HepG2 (cell line): ENCODE results near the gene ANXA3. TPM values are rescaled to one million over a fixed set of nuclear protein-coding genes. Genes with fewer than 3 reads are reported as not detected.

ENCODE experiments used
- ATAC-seq: fragments of 200-7000 bp; cut with Tn5 transposase; 3 replicates; pipeline ENCODE4 v1.9.1; 2020; ENCODE audit warnings: mild to moderate bottlenecking, moderate library complexity
- BruUV-seq: library from RNA; stranded (reverse); fragments of 400-500 nt; replicated peaks from 2 replicates; lab custom pipeline; 2021; lab: Mats Ljungman, UMichigan
- CTCF ChIA-PET: fragments of 300-600 bp; formaldehyde crosslinking; extraction: SDS; loops from one replicate; lab custom pipeline; 2021; ENCODE audit warnings: low total read pairs, inconsistent platforms, low intra/inter-chr PET ratio; lab: Yijun Ruan, JAX
- POLR2A ChIA-PET: fragments of 350-600 bp; sonication (Branson Sonifier 250); formaldehyde crosslinking; loops from one replicate; lab custom pipeline; 2020; ENCODE audit warnings: antibody characterized with exemption, inconsistent platforms; lab: Yijun Ruan, JAX
- DNase-seq: peaks from one replicate; pipeline ENCODE4 v3.0.0-alpha.2; 2015; ENCODE audit warnings: low spot score
- FAIRE-seq: peaks from 3 replicates; lab custom pipeline; 2011; peaks lifted over from hg19 to GRCh38; lab: Jason Lieb, UNC
- H2AFZ ChIP-seq: one replicate; pipeline ENCODE4 v1.6.1; 2011; ENCODE audit warnings: low read length, inconsistent platforms
- H3K27ac ChIP-seq: fragments of 300-600 bp; 3 replicates; pipeline ENCODE4 v1.8.0; 2011; ENCODE audit warnings: mixed run types, mild to moderate bottlenecking, mixed read lengths, low read length, inconsistent platforms; ENCODE audit not compliant: insufficient read depth; ENCODE audit errors: extremely low read length
- H3K27me3 ChIP-seq, 2 experiments: fragments of 200-600 bp in 1 of 2; 2 replicates in 1 of 2; 3 replicates in 1 of 2; pipeline versions ENCODE4 v1.6.0 to v1.8.0; 2011; ENCODE audit warnings: low read length in 2 of 2, mild to moderate bottlenecking in 2 of 2, moderate library complexity in 2 of 2, inconsistent platforms in 1 of 2; ENCODE audit not compliant: insufficient read depth in 2 of 2, control insufficient read depth in 1 of 2
- H3K36me3 ChIP-seq, 2 experiments: fragments of 200-600 bp in 1 of 2; replicated peaks in 1 of 2; 2 replicates in 1 of 2; 3 replicates in 1 of 2; pipeline versions ENCODE4 v1.5.1 to v1.8.0; 2011; ENCODE audit warnings: low read length in 2 of 2, inconsistent platforms in 1 of 2; ENCODE audit not compliant: insufficient read depth in 2 of 2, control insufficient read depth in 1 of 2
- H3K4me1 ChIP-seq: 2 replicates; pipeline ENCODE4 v1.5.1; 2012; ENCODE audit warnings: low read length, inconsistent platforms; ENCODE audit not compliant: insufficient read depth
- H3K4me2 ChIP-seq: 2 replicates; pipeline ENCODE4 v1.6.0; 2011; ENCODE audit warnings: low read depth, low read length, inconsistent platforms
- H3K4me3 ChIP-seq, 3 experiments: fragments of 200-600 bp in 1 of 3; sonication (generic), shearing (Covaris generic) in 1 of 3; replicated peaks in 1 of 3; 2 replicates each; pipeline ENCODE4 v1.5.1; 2011 to 2016; ENCODE audit warnings: low read length in 3 of 3, inconsistent platforms in 2 of 3, low read depth in 2 of 3, mild to moderate bottlenecking in 2 of 3, control low read depth in 1 of 3, mixed read lengths in 1 of 3; ENCODE audit not compliant: insufficient read depth in 1 of 3
- H3K79me2 ChIP-seq: one replicate; pipeline ENCODE4 v1.6.1; 2011; ENCODE audit warnings: low read length, inconsistent platforms; ENCODE audit not compliant: insufficient read depth
- H3K9ac ChIP-seq: 2 replicates; pipeline ENCODE4 v1.6.0; 2011; ENCODE audit warnings: mild to moderate bottlenecking, low read depth, low read length, inconsistent platforms; ENCODE audit not compliant: insufficient read depth
- H3K9me3 ChIP-seq: 2 replicates; pipeline ENCODE4 v1.5.1; 2012; ENCODE audit warnings: mild to moderate bottlenecking, low read length
- H4K20me1 ChIP-seq: 2 replicates; pipeline ENCODE4 v1.6.0; 2011; ENCODE audit warnings: inconsistent platforms, mild to moderate bottlenecking, low read length, moderate library complexity; ENCODE audit not compliant: insufficient read depth
- FOXA3 ChIP-seq: IDR thresholded peaks from 2 replicates; pipeline ENCODE4 v1.6.1; 2016; ENCODE audit warnings: missing genetic modification reagents, missing compliant biosample characterization
- NFAT5 ChIP-seq: sonication (generic); formaldehyde crosslinking; IDR thresholded peaks from 2 replicates; pipeline ENCODE4 v1.4.0; 2020; ENCODE audit warnings: missing genetic modification reagents
- WGBS: methylation state at CpG from one replicate; pipeline ENCODE4 v1.1.6; 2017; ENCODE audit warnings: low lambda C conversion rate; 5-methylcytosine and 5-hydroxymethylcytosine counted together
- in situ Hi-C: cut with HindIII; loops from 2 replicates; pipeline ENCODE4 v1.10.0; 2017; ENCODE audit warnings: low pct_unique_long_range_greater_than_20kb; ENCODE audit not compliant: extremely low pct_ligation_motif_present
- intact Hi-C: fragments of 100-400 bp; cut with micrococcal nuclease; formaldehyde crosslinking; loops from one replicate; pipeline ENCODE4 v1.10.0; 2022; ENCODE audit not compliant: unreplicated experiment
- polyA plus RNA-seq, 8 experiments: library from polyadenylated mRNA; depleted of rRNA in 3 of 8; stranded (reverse) in 7 of 8; unstranded in 1 of 8; fragments of >200 nt; fragmentation: Illumina TruSeq in 4 of 8; extraction: Trizol in 4 of 8; gene quantifications; 2 replicates each; pipeline versions ENCODE4 v1.2.1 to v1.2.3, GENCODE V29; 2011 to 2016; ENCODE audit warnings: low read depth in 4 of 8, missing spikeins in 1 of 8, mixed read lengths in 1 of 8; ENCODE audit not compliant: insufficient read depth in 1 of 8
- total RNA-seq, 5 experiments: library from RNA; depleted of rRNA; stranded (reverse); fragments of >200 nt; fragmentation: Illumina TruSeq; extraction: Trizol; gene quantifications; 2 replicates each; pipeline ENCODE4 v1.2.3, GENCODE V29; 2016; ENCODE audit warnings: low read depth in 1 of 5

ANXA3 gene
- total and polyA plus RNA-seq, 2 of the 13 experiments (the other 11 are each of a cell fraction or from before 2014, with no cell fraction given), result 6.5 to 6.9 TPM

GRCh38 chr4:78510681-78511080, 40.9 kb upstream of the ANXA3 start:
- H3K79me2 ChIP-seq, result no peaks in the 10 kb centered on the region
- no peak for TF ChIP-seq NFAT5 (CRISPR knock-in tag)
- TF ChIP-seq FOXA3 (CRISPR knock-in tag), result no peak
- TF ChIP-seq, all 625 proteins: peak for 0
- Histone ChIP-seq H3K36me3 (peaks cover 15 to 62% of the 10 kb centered on the region in 2 experiments), H3K4me3 (no peak overlapping the region), H3K9ac (no peak overlapping the region), H3K27me3 (no peaks in the 10 kb centered on the region), H3K9me3 (no peaks in the 10 kb centered on the region), H4K20me1 (no peaks in the 10 kb centered on the region), H3K27ac (no peak overlapping the region), H3K4me1 (peaks cover 36% of the 10 kb centered on the region), H3K4me2 (no peak overlapping the region), H2AFZ (no peak overlapping the region)
- CTCF ChIA-PET, result no interaction called here
- no TSS peak for BruUV-seq
- in situ Hi-C loops, result no loop called here
- FAIRE-seq, result no peak
- no peak for DNase-seq
- ATAC-seq, result no peak
- POLR2A ChIA-PET, result no interaction called here
- intact Hi-C loops, result no loop called here
- 78% methylated on average over 1 of the region's 1 CpG for WGBS
